CD14-positive monocyte (primary cell): ENCODE measurements around the gene HSPA1L. TPM values are rescaled to one million over a fixed set of nuclear protein-coding genes. Genes with fewer than 3 reads are reported as not detected.

Experiments used
- DNase-seq, 3 donors: peaks; one replicate each; pipeline ENCODE4 v3.0.0-alpha.2; 2011 to 2022
- H2AFZ ChIP-seq: 2 replicates; pipeline ENCODE4 v1.6.0; 2012; ENCODE audit warnings: mild to moderate bottlenecking, low read depth, low read length, inconsistent platforms; ENCODE audit not compliant: insufficient read depth, poor library complexity, severe bottlenecking
- H3K27ac ChIP-seq, 2 donors: 1 replicate in 1 of 2; 2 replicates in 1 of 2; pipeline ENCODE4 v1.5.1; 2012 to 2013; ENCODE audit warnings: low read length in 2 of 2, control low read depth in 1 of 2, inconsistent platforms in 1 of 2, low read depth in 1 of 2, mild to moderate bottlenecking in 1 of 2
- H3K27me3 ChIP-seq, 2 donors: one replicate each; pipeline versions ENCODE4 v1.6.0 to v1.6.1; 2011 to 2013; ENCODE audit warnings: low read length in 2 of 2; ENCODE audit not compliant: control insufficient read depth in 2 of 2, insufficient read depth in 2 of 2
- H3K36me3 ChIP-seq, 2 donors: replicated peaks in 1 of 2; 1 replicate in 1 of 2; 2 replicates in 1 of 2; pipeline versions ENCODE4 v1.5.1 to v1.6.1; 2012 to 2013; ENCODE audit warnings: low read length in 2 of 2, control low read depth in 1 of 2, inconsistent platforms in 1 of 2, mild to moderate bottlenecking in 1 of 2; ENCODE audit not compliant: insufficient read depth in 2 of 2, control insufficient read depth in 1 of 2
- H3K4me1 ChIP-seq, 2 donors: 1 replicate in 1 of 2; 2 replicates in 1 of 2; pipeline versions ENCODE4 v1.5.1 to v1.6.1; 2012 to 2013; ENCODE audit warnings: low read length in 2 of 2, control low read depth in 1 of 2, inconsistent platforms in 1 of 2, mild to moderate bottlenecking in 1 of 2, moderate library complexity in 1 of 2; ENCODE audit not compliant: insufficient read depth in 2 of 2, control insufficient read depth in 1 of 2
- H3K4me2 ChIP-seq: replicated peaks from 2 replicates; pipeline ENCODE3; 2012; ENCODE audit warnings: low read length, moderate library complexity, mild to moderate bottlenecking; ENCODE audit not compliant: poor library complexity, severe bottlenecking; ENCODE audit errors: extremely low read depth
- H3K4me3 ChIP-seq, 3 experiments: fragments of 200-600 bp in 1 of 3; sonication (generic) in 1 of 3; replicated peaks in 1 of 3; 1 replicate in 2 of 3; 2 replicates in 1 of 3; pipeline ENCODE4 v1.5.1; 2011 to 2013; ENCODE audit warnings: low read length in 3 of 3, mild to moderate bottlenecking in 3 of 3, control low read depth in 2 of 3, low read depth in 2 of 3, inconsistent platforms in 1 of 3, moderate library complexity in 1 of 3
- H3K79me2 ChIP-seq: 2 replicates; pipeline ENCODE4 v1.6.0; 2012; ENCODE audit warnings: mild to moderate bottlenecking, control low read depth, inconsistent platforms, low read length, moderate library complexity; ENCODE audit not compliant: insufficient read depth
- H3K9ac ChIP-seq: 2 replicates; pipeline ENCODE4 v1.6.0; 2017; ENCODE audit warnings: low read length, mild to moderate bottlenecking; ENCODE audit not compliant: insufficient read depth, poor library complexity, severe bottlenecking
- H3K9me3 ChIP-seq, 2 donors: replicated peaks in 1 of 2; 1 replicate in 1 of 2; 2 replicates in 1 of 2; pipeline versions ENCODE4 v1.5.1 to v1.6.1; 2012 to 2013; ENCODE audit warnings: low read length in 2 of 2, control low read depth in 1 of 2; ENCODE audit not compliant: control insufficient read depth in 1 of 2, insufficient read depth in 1 of 2
- H4K20me1 ChIP-seq: 2 replicates; pipeline ENCODE4 v1.6.0; 2012; ENCODE audit warnings: mild to moderate bottlenecking, low read length, control low read depth, moderate library complexity; ENCODE audit not compliant: insufficient read depth
- H3K27ac Mint-ChIP-seq, 7 donors: one replicate each; pipeline ENCODE4 v1.8.0; 2020; ENCODE audit warnings: mild to moderate bottlenecking in 7 of 7, mixed read lengths in 7 of 7, moderate library complexity in 6 of 7, inconsistent platforms in 2 of 7
- H3K27me3 Mint-ChIP-seq, 3 donors: one replicate each; pipeline ENCODE4 v1.8.0; 2021 to 2022; ENCODE audit warnings: low read depth in 3 of 3, mild to moderate bottlenecking in 3 of 3, mixed read lengths in 3 of 3, moderate library complexity in 3 of 3, inconsistent platforms in 1 of 3
- H3K36me3 Mint-ChIP-seq, 2 donors: one replicate each; pipeline ENCODE4 v1.8.0; 2020; ENCODE audit warnings: mixed read lengths in 2 of 2, inconsistent platforms in 1 of 2, mild to moderate bottlenecking in 1 of 2
- H3K4me1 Mint-ChIP-seq: one replicate; pipeline ENCODE4 v1.8.0; 2020; ENCODE audit warnings: mild to moderate bottlenecking, mixed read lengths
- H3K4me3 Mint-ChIP-seq, 2 donors: one replicate each; pipeline ENCODE4 v1.8.0; 2020; ENCODE audit warnings: mild to moderate bottlenecking in 2 of 2, mixed read lengths in 2 of 2, moderate library complexity in 1 of 2
- H3K9me3 Mint-ChIP-seq, 7 donors: one replicate each; pipeline ENCODE4 v1.8.0; 2020 to 2022; ENCODE audit warnings: mixed read lengths in 7 of 7, mild to moderate bottlenecking in 6 of 7, moderate library complexity in 6 of 7, inconsistent platforms in 2 of 7
- WGBS: methylation state at CpG from one replicate; pipeline ENCODE4 v1.1.5; 2013; ENCODE audit warnings: missing lambda C conversion rate; ENCODE audit not compliant: insufficient coverage; 5-methylcytosine and 5-hydroxymethylcytosine counted together
- intact Hi-C, 2 donors: fragments of 100-400 bp; cut with micrococcal nuclease; formaldehyde crosslinking; loops; one replicate each; pipeline versions ENCODE4 v1.15.0 to v1.15.1; 2023
- polyA plus RNA-seq, 3 donors: library from polyadenylated mRNA; depleted of rRNA in 1 of 3; unstranded in 2 of 3; stranded (reverse) in 1 of 3; fragments of 300-500 nt in 2 of 3; fragments of >200 nt in 1 of 3; fragmentation: Illumina TruSeq in 2 of 3; gene quantifications; 1 replicate in 2 of 3; 2 replicates in 1 of 3; pipeline ENCODE4 v1.2.3, GENCODE V29; 2012 to 2021
- TF ChIP-seq, protein P1 (sequence below): fragments of 200-600 bp; IDR thresholded peaks from one replicate; pipeline ENCODE4 v1.8.0; 2022; ENCODE audit warnings: antibody characterized with exemption, mild to moderate bottlenecking

HSPA1L gene
- polyA plus RNA-seq, 3 donors = 0.53 to 0.72 (median 0.55) TPM

DNA sequence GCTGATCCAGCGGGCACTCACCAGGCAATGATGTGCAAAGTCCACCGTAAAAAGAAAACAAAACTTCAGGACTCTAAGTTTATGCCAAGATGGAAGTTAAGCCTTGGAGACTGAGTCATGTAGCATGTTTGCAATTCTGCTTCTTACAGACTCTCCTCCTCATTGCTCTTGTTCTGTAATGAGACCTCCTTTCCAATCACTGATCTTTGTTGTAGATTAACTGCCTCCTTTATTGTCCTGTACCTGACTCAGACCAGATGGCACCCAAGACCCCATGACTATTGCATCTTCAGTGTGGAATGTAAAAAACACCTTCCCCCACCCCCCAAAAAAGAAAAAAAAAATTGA, 36.4 kb upstream of the HSPA1L start:
- Histone ChIP-seq H3K4me3 (no peak overlapping the region), H3K9ac (no peak overlapping the region), H3K27me3 (no peaks in the 10 kb centered on the region), H2AFZ (no peak overlapping the region), H3K4me2 (no peak overlapping the region), H3K9me3 (peaks cover 0 to 4% of the 10 kb centered on the region in 2 donors), H3K27ac (no peak overlapping the region), H3K36me3 (no peaks in the 10 kb centered on the region), H3K4me1 (no peaks in the 10 kb centered on the region), H3K79me2 (no peaks in the 10 kb centered on the region), H4K20me1 (no peaks in the 10 kb centered on the region)
- TF ChIP-seq, protein P1, sequence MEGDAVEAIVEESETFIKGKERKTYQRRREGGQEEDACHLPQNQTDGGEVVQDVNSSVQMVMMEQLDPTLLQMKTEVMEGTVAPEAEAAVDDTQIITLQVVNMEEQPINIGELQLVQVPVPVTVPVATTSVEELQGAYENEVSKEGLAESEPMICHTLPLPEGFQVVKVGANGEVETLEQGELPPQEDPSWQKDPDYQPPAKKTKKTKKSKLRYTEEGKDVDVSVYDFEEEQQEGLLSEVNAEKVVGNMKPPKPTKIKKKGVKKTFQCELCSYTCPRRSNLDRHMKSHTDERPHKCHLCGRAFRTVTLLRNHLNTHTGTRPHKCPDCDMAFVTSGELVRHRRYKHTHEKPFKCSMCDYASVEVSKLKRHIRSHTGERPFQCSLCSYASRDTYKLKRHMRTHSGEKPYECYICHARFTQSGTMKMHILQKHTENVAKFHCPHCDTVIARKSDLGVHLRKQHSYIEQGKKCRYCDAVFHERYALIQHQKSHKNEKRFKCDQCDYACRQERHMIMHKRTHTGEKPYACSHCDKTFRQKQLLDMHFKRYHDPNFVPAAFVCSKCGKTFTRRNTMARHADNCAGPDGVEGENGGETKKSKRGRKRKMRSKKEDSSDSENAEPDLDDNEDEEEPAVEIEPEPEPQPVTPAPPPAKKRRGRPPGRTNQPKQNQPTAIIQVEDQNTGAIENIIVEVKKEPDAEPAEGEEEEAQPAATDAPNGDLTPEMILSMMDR = no peak
- peak overlapping the region in 1 of 7 donors; percentile 26 for H3K27ac Mint-ChIP-seq
- DNase-seq = no peak
- H3K36me3 Mint-ChIP-seq = peaks cover 0 to 16% of the 10 kb centered on the region in 2 donors
- H3K27me3 Mint-ChIP-seq = peaks cover 0 to 3% (median 2%) of the 10 kb centered on the region in 3 donors
- no peaks in the 10 kb centered on the region for H3K4me1 Mint-ChIP-seq
- no CpG with 5 or more reads among the region's 2 CpGs for WGBS
- intact Hi-C loops = no loop called here
- no peak overlapping the region for H3K4me3 Mint-ChIP-seq
- H3K9me3 Mint-ChIP-seq = peaks cover 0 to 10% (median 6%) of the 10 kb centered on the region in 7 donors

GRCh38 chr6:31850765-31851484, 35.8 kb upstream of the HSPA1L start:
- TF ChIP-seq, protein P1 = no peak
- peaks cover 0 to 3% (median 2%) of the 10 kb centered on the region in 3 donors for H3K27me3 Mint-ChIP-seq
- H3K9me3 Mint-ChIP-seq = peaks cover 0 to 10% (median 6%) of the 10 kb centered on the region in 7 donors
- Histone ChIP-seq H3K36me3 (no peaks in the 10 kb centered on the region), H3K4me1 (no peaks in the 10 kb centered on the region), H3K4me3 (no peak overlapping the region), H3K79me2 (no peaks in the 10 kb centered on the region), H4K20me1 (no peaks in the 10 kb centered on the region), H3K27me3 (no peaks in the 10 kb centered on the region), H3K9me3 (peaks cover 0 to 4% of the 10 kb centered on the region in 2 donors), H3K27ac (no peak overlapping the region), H3K4me2 (no peak overlapping the region), H3K9ac (no peak overlapping the region), H2AFZ (no peak overlapping the region)
- WGBS = 100% methylated on average over 2 of the region's 2 CpGs
- intact Hi-C loops = no loop called here
- no peak for DNase-seq
- H3K4me1 Mint-ChIP-seq = no peaks in the 10 kb centered on the region
- peaks cover 0 to 13% of the 10 kb centered on the region in 2 donors for H3K36me3 Mint-ChIP-seq
- H3K4me3 Mint-ChIP-seq = no peak overlapping the region
- peak overlapping the region in 2 of 7 donors; percentile 25 to 42 for H3K27ac Mint-ChIP-seq
